ENCODE measurements around the gene SGIP1.
A peak's percentile ranks its signal among the peaks of the same experiment; 100 is the strongest.

The SGIP1 gene

DNA sequence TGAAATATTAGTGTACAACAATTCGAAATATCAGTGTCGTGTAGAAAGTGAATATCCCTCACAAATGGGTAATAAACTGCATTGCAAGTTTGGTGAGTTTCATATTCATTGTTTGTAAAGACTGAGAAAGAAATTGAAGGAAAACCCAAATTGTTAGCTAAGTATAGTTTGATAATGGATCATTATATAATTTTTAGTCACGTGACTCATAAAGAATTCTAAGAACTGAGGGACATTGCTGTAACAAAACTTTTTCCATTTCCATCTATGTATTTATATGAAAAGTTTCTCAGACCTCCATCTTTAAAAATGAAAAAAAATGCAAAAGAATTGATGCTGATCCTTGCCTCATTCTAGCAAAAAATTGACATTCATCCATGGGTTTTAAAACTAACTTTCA lies 36.0 kb upstream of the SGIP1 start:
- H4K20me1 ChIP-seq (ENCODE audit: insufficient read depth) = no peaks in the 10 kb centered on the region
- H3K27me3 ChIP-seq (ENCODE audit: insufficient read depth, low read depth) = no peaks in the 10 kb centered on the region
- no peak overlapping the region for H3K9ac ChIP-seq
- no peaks in the 10 kb centered on the region for H3K79me2 ChIP-seq (ENCODE audit: insufficient read depth, low read depth)
- TF ChIP-seq, protein P1, sequence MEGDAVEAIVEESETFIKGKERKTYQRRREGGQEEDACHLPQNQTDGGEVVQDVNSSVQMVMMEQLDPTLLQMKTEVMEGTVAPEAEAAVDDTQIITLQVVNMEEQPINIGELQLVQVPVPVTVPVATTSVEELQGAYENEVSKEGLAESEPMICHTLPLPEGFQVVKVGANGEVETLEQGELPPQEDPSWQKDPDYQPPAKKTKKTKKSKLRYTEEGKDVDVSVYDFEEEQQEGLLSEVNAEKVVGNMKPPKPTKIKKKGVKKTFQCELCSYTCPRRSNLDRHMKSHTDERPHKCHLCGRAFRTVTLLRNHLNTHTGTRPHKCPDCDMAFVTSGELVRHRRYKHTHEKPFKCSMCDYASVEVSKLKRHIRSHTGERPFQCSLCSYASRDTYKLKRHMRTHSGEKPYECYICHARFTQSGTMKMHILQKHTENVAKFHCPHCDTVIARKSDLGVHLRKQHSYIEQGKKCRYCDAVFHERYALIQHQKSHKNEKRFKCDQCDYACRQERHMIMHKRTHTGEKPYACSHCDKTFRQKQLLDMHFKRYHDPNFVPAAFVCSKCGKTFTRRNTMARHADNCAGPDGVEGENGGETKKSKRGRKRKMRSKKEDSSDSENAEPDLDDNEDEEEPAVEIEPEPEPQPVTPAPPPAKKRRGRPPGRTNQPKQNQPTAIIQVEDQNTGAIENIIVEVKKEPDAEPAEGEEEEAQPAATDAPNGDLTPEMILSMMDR (conservative IDR thresholded peaks at IDR 0.05; ENCODE audit: low read depth, low read length) = no peak
- no peak overlapping the region for H3K27ac ChIP-seq
- no peak overlapping the region for H2AFZ ChIP-seq (ENCODE audit: low read depth)
- H3K4me2 ChIP-seq = no peak overlapping the region
- H3K4me3 ChIP-seq (IDR thresholded peaks at IDR 0.05; ENCODE audit: insufficient read depth, low read depth, low read length) = no peak overlapping the region
- no peaks in the 10 kb centered on the region for H3K36me3 ChIP-seq (ENCODE audit: insufficient read depth)
- no peaks in the 10 kb centered on the region for H3K4me1 ChIP-seq (ENCODE audit: low read depth, poor library complexity, severe bottlenecking)

DNA sequence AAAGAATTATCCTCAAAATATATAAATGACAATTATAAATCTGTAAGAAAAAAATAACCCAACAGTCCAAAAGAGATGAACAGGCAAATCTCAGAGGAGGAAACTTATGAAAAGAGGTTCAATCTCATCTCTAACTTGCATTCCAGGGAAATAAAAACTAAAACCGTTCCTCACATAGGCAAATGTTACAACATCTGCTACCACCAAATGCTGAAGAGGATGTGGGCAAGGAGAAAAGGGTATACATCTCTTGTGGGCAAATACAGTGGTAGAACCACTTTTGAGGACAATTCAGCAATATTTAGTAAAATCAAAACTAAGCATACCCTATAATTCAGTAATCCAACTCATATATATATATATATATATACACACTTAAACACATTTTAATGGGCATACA lies 33.7 kb upstream of the SGIP1 start:
- Histone ChIP-seq H3K4me1 (ENCODE audit: low read depth, poor library complexity, severe bottlenecking) (no peaks in the 10 kb centered on the region), H3K36me3 (ENCODE audit: insufficient read depth) (no peaks in the 10 kb centered on the region), H3K27me3 (ENCODE audit: insufficient read depth, low read depth) (no peaks in the 10 kb centered on the region), H3K79me2 (ENCODE audit: insufficient read depth, low read depth) (no peaks in the 10 kb centered on the region), H2AFZ (ENCODE audit: low read depth) (no peak overlapping the region), H3K9ac (no peak overlapping the region), H4K20me1 (ENCODE audit: insufficient read depth) (no peaks in the 10 kb centered on the region), H3K4me2 (no peak overlapping the region), H3K27ac (no peak overlapping the region), H3K4me3 (IDR thresholded peaks at IDR 0.05; ENCODE audit: insufficient read depth, low read depth, low read length) (no peak overlapping the region)
- TF ChIP-seq, protein P1 (conservative IDR thresholded peaks at IDR 0.05; ENCODE audit: low read depth, low read length) = no peak

DNA sequence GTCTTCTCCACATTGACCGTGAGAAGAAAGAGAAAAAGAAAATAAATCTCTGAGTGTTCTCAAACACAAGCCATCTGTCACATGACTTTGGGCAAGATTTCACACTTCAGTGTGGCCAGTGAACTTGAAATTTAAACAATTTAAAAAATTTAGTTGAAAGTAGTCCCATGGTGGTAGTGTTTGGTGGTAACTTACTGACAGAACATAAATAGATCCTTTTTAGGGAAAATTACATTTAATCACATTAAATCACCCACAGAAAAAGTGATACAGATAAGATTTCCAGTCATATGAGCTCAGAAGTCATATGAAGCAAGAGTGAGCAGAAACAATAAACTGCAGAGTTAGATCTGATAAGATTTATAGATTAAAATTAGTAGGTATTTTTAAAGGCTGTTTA lies 31.9 kb upstream of the SGIP1 start:
- TF ChIP-seq, protein P1 (conservative IDR thresholded peaks at IDR 0.05; ENCODE audit: low read depth, low read length) = no peak
- no peaks in the 10 kb centered on the region for H3K36me3 ChIP-seq (ENCODE audit: insufficient read depth)
- no peaks in the 10 kb centered on the region for H4K20me1 ChIP-seq (ENCODE audit: insufficient read depth)
- H3K27me3 ChIP-seq (ENCODE audit: insufficient read depth, low read depth) = no peaks in the 10 kb centered on the region
- no peak overlapping the region for H3K27ac ChIP-seq
- no peaks in the 10 kb centered on the region for H3K79me2 ChIP-seq (ENCODE audit: insufficient read depth, low read depth)
- H3K9ac ChIP-seq = no peak overlapping the region
- H3K4me2 ChIP-seq = no peak overlapping the region
- H2AFZ ChIP-seq (ENCODE audit: low read depth) = no peak overlapping the region
- no peak overlapping the region for H3K4me3 ChIP-seq (IDR thresholded peaks at IDR 0.05; ENCODE audit: insufficient read depth, low read depth, low read length)
- H3K4me1 ChIP-seq (ENCODE audit: low read depth, poor library complexity, severe bottlenecking) = no peaks in the 10 kb centered on the region

DNA sequence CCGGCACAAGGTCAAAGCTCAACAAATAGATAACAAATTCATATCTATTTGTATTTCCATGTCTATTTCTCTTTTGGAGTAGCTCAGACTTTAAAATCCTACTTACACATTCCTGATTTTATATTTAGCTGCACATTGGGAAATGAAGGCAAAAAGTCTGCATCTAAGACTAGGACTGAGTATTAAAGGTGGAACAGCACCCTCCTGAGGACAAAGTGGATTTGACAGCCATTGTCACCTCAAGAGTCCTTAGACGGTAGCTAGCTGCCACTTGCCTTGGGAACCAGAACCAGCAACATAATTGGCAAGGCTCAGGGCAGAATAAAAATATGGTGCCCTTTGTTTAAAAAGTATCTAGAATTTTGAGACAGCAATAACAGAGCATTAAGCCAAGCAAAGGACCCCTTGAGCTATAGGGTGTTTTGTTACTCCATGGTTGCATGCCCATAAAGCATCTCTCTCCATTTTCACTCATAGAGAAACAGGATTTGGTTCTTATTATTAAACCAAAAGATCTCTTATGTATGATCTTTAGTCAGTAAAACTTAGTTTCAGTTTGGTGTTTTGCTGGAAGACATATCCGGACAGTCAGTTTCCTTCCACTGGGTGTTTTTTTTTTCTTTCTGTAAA lies 30.0 kb upstream of the SGIP1 start:
- Histone ChIP-seq H2AFZ (ENCODE audit: low read depth) (no peak overlapping the region), H3K9ac (no peak overlapping the region), H3K79me2 (ENCODE audit: insufficient read depth, low read depth) (no peaks in the 10 kb centered on the region), H3K36me3 (ENCODE audit: insufficient read depth) (no peaks in the 10 kb centered on the region), H3K27ac (no peak overlapping the region), H3K4me1 (ENCODE audit: low read depth, poor library complexity, severe bottlenecking) (no peaks in the 10 kb centered on the region), H4K20me1 (ENCODE audit: insufficient read depth) (no peaks in the 10 kb centered on the region), H3K4me2 (no peak overlapping the region), H3K27me3 (ENCODE audit: insufficient read depth, low read depth) (no peaks in the 10 kb centered on the region), H3K4me3 (IDR thresholded peaks at IDR 0.05; ENCODE audit: insufficient read depth, low read depth, low read length) (no peak overlapping the region)
- TF ChIP-seq, protein P1 (conservative IDR thresholded peaks at IDR 0.05; ENCODE audit: low read depth, low read length) = peak; percentile 75
